HG02970 (cell line): ENCODE results near the gene NR1D1.

Experiments
- ATAC-seq: cut with Tn5 transposase; IDR thresholded peaks from one replicate; pipeline ENCODE4 v1.9.1; 2021; ENCODE audit warnings: mild to moderate bottlenecking, moderate library complexity, moderate number of reproducible peaks; ENCODE audit not compliant: unreplicated experiment, low FRiP score

The NR1D1 gene

GRCh38 chr17:40063901-40064531 is 36.4 kb downstream of the NR1D1 start:
- ATAC-seq: no peak

- no peak for ATAC-seq
These were observed 37.1 kb downstream of the NR1D1 start for GRCh38 chr17:40063187-40063771.

DNA sequence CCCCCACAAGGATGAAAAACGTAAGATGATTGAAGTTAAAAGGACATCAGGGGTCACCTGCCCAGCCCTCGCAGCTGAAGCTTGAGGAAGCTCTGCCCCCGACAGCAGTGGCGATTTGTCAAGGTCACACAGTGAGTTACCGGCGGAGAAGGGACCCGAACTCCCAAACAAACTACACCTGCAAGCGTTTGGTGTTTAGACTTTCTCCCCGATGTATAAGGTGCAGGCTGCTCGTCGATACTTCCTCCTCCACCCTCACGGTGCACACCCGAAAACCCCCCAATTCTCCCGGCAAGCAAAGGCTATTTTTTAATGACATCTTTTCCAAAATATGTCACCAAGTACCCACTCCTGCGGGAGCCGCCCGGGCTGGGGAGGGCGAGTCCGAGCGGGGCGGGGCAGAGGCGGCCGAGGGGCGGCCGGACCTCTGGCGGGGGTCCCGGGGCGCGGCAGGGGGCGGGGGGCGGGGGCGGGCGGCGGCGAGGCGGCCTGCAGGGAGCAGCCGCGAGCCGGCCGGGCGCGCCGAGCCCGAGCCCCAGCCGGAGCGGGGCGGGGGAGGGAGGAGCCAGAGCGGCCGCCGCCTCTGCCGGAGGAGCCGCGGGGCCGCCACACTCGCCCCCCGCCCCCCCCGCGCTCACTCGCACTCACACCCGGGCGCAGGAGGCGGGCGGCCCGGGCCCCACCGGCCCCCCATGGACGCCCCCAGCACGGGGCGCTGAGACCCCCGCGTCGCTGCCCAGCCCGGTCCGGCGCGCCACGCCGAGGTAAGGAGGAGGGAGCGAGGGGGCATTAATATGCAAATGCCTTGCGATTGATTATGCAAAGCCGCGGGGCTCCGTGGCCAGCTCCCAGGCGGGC is 37.8 kb downstream of the NR1D1 start, which contains the start of gene THRA:
THRA (plus strand) TSS at position 637 of the 858 bp plus-strand sequence. CDS start 11,524 bp downstream, outside the sequence.
- ATAC-seq: no peak

DNA sequence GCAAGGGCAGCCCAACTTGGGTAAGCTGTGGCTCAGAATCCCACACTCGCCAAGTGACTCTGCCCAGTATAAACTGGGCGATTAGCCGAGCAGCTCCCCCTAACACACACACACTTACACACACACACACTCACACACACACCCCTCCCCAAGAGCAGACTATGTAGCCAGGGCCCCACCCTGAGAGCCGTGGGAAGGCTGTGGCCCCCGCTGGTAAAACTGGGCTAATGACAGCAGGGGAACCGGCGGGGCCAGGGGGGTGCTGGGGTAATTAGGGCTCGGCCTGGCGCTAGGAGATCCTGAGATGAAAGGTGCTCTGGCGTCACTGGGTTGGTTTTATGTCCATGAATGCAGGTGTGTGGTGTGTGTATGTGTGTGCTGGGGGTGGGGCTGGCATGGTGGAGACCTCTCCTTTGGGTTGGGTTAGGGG is 38.8 kb downstream of the NR1D1 start:
- ATAC-seq: no peak

- no peak for ATAC-seq
These were observed 39.3 kb downstream of the NR1D1 start for GRCh38 chr17:40060887-40061608.

DNA sequence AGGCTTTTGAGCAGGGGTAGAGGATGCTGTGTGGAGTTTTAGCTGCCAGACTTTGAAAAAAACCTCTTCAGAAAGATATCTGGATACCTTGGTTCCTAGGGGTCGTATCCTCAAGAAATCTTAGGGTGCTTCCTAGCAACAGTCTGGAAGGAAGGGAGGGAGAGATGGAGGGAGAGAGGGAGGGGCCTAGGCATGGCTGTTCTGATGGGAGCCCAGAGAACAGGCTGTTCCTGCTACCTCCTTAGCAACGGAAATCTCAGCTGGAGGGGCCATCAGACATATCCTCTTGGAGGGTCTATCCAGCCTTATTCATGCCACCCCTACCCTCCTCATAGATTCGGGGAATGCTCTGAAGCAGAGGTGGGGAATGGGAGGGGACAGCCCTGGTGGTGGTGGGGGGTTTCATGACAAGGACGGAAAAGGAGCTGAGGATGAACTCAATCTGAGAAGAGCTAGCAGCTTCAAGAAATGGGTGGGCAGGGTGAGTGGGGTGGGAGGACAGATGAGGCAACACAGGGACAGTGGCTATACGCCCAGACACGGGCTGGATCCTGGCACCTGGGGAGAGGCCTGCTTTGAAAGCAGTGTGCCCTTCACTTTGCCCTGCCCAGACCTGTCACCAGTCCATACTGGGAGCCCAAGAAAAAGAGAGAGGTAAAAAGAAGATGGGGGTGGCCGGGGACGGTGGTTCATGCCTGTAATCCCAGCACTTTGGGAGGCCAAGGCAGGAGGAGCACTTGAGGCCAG is 40.5 kb downstream of the NR1D1 start:
- ATAC-seq: no peak

- no peak for ATAC-seq
These were observed 41.5 kb downstream of the NR1D1 start for GRCh38 chr17:40058865-40059264.

- ATAC-seq: no peak
These were observed 42.1 kb downstream of the NR1D1 start for GRCh38 chr17:40058186-40058784.

DNA sequence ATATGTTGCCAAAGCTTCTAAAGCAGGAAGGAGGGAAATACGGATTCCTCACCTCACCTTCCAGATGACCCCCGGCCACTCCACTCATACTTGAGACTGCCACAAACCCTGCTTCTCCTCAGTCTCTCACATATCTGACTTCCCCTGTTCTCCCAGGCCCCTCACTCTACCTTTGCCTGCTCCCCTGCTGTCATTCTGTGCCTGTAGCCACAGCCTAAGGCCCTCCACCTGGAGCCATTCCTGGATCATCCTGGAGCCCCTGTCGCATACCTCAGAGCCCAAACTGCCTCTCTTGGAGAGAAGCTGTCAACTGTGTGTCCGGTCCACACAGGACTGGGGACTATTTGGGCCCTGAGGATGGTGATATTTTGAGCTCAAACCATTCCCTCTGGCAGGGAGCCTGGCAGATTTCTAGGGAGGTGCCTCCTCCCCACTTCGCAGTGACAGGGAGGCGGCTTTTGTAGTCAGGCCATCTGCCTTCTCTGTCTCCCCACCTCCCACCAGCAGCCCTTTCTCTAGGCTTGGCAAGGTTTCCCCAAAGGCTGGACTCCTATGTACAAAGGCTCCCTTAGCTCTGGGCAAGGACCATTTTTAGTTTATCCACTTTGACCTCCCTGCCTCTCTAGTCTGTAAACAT is 43.9 kb downstream of the NR1D1 start:
- ATAC-seq: no peak
